Endodermal cell (in vitro differentiated cells): ENCODE data around the gene RAB6D. TPM values are rescaled to one million over a fixed set of nuclear protein-coding genes. Genes with fewer than 3 reads are reported as not detected.
"Not testable (repeated sequence)": the region's sequence is repeated elsewhere in the genome, so short reads cannot be mapped to it uniquely, and the experiment has no call there.

ENCODE experiments used
- DNase-seq: peaks from one replicate; pipeline ENCODE4 v3.0.0-alpha.2; 2017
- H3K27ac ChIP-seq: 2 replicates; pipeline ENCODE4 v1.5.1; 2013; ENCODE audit warnings: mild to moderate bottlenecking, low read depth, low read length, moderate library complexity
- H3K27me3 ChIP-seq: 2 replicates; pipeline ENCODE4 v1.6.1; 2013; ENCODE audit warnings: mild to moderate bottlenecking, low read length, moderate library complexity; ENCODE audit not compliant: insufficient read depth, control insufficient read depth, poor library complexity, severe bottlenecking
- H3K36me3 ChIP-seq: 2 replicates; pipeline ENCODE4 v1.7.0; 2013; ENCODE audit warnings: mild to moderate bottlenecking, low read length, moderate library complexity; ENCODE audit not compliant: control insufficient read depth, insufficient read depth
- H3K4me1 ChIP-seq: one replicate; pipeline ENCODE4 v1.7.0; 2013; ENCODE audit warnings: low read length; ENCODE audit not compliant: control insufficient read depth, insufficient read depth
- H3K4me3 ChIP-seq: 2 replicates; pipeline ENCODE4 v1.5.1; 2013; ENCODE audit warnings: mild to moderate bottlenecking, low read length, moderate library complexity
- H3K9ac ChIP-seq: 2 replicates; pipeline ENCODE4 v1.6.1; 2013; ENCODE audit warnings: mild to moderate bottlenecking, low read length, moderate library complexity; ENCODE audit not compliant: poor library complexity, severe bottlenecking; ENCODE audit errors: extremely low read depth
- H3K9me3 ChIP-seq: 2 replicates; pipeline ENCODE4 v1.6.1; 2013; ENCODE audit warnings: mild to moderate bottlenecking, low read length, moderate library complexity; ENCODE audit not compliant: control insufficient read depth
- H3K27ac Mint-ChIP-seq: 2 replicates; pipeline ENCODE4 v1.8.0; 2020; ENCODE audit warnings: mixed read lengths
- H3K27me3 Mint-ChIP-seq: 2 replicates; pipeline ENCODE4 v1.8.0; 2021; ENCODE audit warnings: mild to moderate bottlenecking, mixed read lengths; ENCODE audit not compliant: insufficient read depth
- H3K36me3 Mint-ChIP-seq: 2 replicates; pipeline ENCODE4 v1.8.0; 2020; ENCODE audit warnings: low read depth, mixed read lengths
- H3K4me1 Mint-ChIP-seq: 2 replicates; pipeline ENCODE4 v1.8.0; 2020; ENCODE audit warnings: mixed read lengths
- H3K4me3 Mint-ChIP-seq: 2 replicates; pipeline ENCODE4 v1.8.0; 2020; ENCODE audit warnings: mild to moderate bottlenecking, moderate library complexity, mixed read lengths
- H3K9me3 Mint-ChIP-seq: 2 replicates; pipeline ENCODE4 v1.8.0; 2020; ENCODE audit warnings: mild to moderate bottlenecking, mixed read lengths
- WGBS, 2 experiments: methylation state at CpG; one replicate each; pipeline versions ENCODE4 v1.1.5 to v1.1.7; 2013; ENCODE audit warnings: missing lambda C conversion rate in 2 of 2, mixed read lengths in 1 of 2; ENCODE audit not compliant: insufficient coverage in 1 of 2, insufficient read length in 1 of 2; 5-methylcytosine and 5-hydroxymethylcytosine counted together
- total RNA-seq, 2 donors: library from RNA; stranded (reverse); fragmentation: NEBNext Ultra II Directional in 1 of 2; extraction: Animal tissue kit (Norgen Biotek cat#: 25700) in 1 of 2; gene quantifications; 2 replicates in 1 of 2; 3 replicates in 1 of 2; pipeline ENCODE4 v1.2.1, GENCODE V29; 2021
- TF ChIP-seq, protein P1 (sequence below): fragments of 200-600 bp; sonication (generic); conservative IDR thresholded peaks from 2 replicates; pipeline ENCODE4 v1.5.0; 2021; ENCODE audit warnings: antibody characterized with exemption, mild to moderate bottlenecking

RAB6D gene
- total RNA-seq, 2 donors from 2014 or later: 3.3 to 5.4 TPM

DNA sequence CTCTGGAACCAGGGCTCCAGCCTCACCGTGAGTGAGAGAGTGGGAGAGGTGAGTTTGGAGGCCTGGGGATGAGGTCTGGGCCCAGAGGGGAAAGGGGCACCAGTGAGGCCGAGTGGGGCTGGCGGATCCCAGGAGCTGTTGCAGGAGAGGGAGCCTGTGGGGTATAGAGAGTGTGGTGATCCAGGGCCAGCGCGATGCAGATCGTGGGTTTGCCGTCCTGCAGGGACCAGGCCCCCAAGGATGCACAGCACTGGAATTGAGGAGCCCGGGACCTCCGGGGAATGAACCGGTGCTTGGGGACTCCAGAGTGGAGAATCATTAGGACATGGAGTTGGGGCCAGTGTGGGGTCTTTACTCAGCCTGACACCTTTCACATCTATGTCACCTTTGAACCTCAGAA is 25.7 kb upstream of the RAB6D start:
- H3K9ac ChIP-seq: no peak overlapping the region

GRCh38 chr2:131388834-131389233 is 24.9 kb upstream of the RAB6D start:
- H3K9me3 ChIP-seq, H3K36me3 ChIP-seq, H3K4me3 ChIP-seq, H3K27ac ChIP-seq, H3K4me3 Mint-ChIP-seq, H3K27me3 ChIP-seq, H3K9ac ChIP-seq, H3K4me1 ChIP-seq, H3K27me3 Mint-ChIP-seq, H3K27ac Mint-ChIP-seq, H3K9me3 Mint-ChIP-seq, DNase-seq, H3K36me3 Mint-ChIP-seq: not testable (repeated sequence)
- peaks cover 15% of the 10 kb centered on the region for H3K4me1 Mint-ChIP-seq
- 60 to 80% methylated on average over 1 to 6 of the region's 6 CpGs for WGBS, 2 experiments

More for the DNA sequence above, 25.7 kb upstream of the RAB6D start:
- Mint-ChIP-seq H3K27ac (no peak overlapping the region), H3K4me3 (no peak overlapping the region), H3K9me3 (no peaks in the 10 kb centered on the region), H3K27me3 (no peaks in the 10 kb centered on the region), H3K36me3 (no peaks in the 10 kb centered on the region), H3K4me1 (peaks cover 20% of the 10 kb centered on the region)
- 88% methylated on average over 10 of the region's 10 CpGs; no CpG with 5 or more reads in 1 of the 2 experiments for WGBS, 2 experiments
- no peaks in the 10 kb centered on the region for H3K9me3 ChIP-seq
- H3K4me3 ChIP-seq: no peak overlapping the region
- peak; percentile 27 for DNase-seq
- TF ChIP-seq, protein P1, sequence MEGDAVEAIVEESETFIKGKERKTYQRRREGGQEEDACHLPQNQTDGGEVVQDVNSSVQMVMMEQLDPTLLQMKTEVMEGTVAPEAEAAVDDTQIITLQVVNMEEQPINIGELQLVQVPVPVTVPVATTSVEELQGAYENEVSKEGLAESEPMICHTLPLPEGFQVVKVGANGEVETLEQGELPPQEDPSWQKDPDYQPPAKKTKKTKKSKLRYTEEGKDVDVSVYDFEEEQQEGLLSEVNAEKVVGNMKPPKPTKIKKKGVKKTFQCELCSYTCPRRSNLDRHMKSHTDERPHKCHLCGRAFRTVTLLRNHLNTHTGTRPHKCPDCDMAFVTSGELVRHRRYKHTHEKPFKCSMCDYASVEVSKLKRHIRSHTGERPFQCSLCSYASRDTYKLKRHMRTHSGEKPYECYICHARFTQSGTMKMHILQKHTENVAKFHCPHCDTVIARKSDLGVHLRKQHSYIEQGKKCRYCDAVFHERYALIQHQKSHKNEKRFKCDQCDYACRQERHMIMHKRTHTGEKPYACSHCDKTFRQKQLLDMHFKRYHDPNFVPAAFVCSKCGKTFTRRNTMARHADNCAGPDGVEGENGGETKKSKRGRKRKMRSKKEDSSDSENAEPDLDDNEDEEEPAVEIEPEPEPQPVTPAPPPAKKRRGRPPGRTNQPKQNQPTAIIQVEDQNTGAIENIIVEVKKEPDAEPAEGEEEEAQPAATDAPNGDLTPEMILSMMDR: no peak
- no peaks in the 10 kb centered on the region for H3K4me1 ChIP-seq
- H3K36me3 ChIP-seq: no peaks in the 10 kb centered on the region
- H3K27ac ChIP-seq: no peak overlapping the region
- no peaks in the 10 kb centered on the region for H3K27me3 ChIP-seq

DNA sequence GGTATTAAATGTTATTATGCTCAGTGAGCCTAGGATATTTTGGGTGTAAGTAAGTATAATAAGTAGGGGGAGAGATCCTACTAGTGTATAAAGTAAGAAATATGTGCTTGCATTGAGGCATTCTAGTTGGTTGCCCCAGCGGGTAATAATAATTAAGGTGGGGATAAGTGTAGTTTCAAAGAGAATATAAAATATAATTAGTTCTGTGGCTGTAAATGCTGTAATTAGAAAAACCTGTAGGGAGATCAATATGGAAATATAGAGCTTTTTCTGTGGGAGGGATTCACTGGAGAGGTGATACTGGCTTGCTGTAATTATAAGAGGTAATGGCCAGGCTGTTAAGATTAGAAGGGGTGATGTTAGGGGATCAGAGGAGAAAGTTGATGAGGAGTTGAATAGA is 9.1 kb upstream of the RAB6D start:
- H3K27ac Mint-ChIP-seq, H3K36me3 Mint-ChIP-seq: not testable (repeated sequence)

GRCh38 chr2:131369954-131370353 is 6.0 kb upstream of the RAB6D start:
- no peaks in the 10 kb centered on the region for H3K36me3 ChIP-seq
- 92 to 94% methylated on average over 3 to 6 of the region's 6 CpGs for WGBS, 2 experiments
- H3K27me3 Mint-ChIP-seq: peaks cover 15% of the 10 kb centered on the region
- H3K36me3 Mint-ChIP-seq: no peaks in the 10 kb centered on the region
- H3K27ac ChIP-seq: no peak overlapping the region
- no peak for DNase-seq
- H3K4me1 Mint-ChIP-seq: no peaks in the 10 kb centered on the region
- no peak overlapping the region for H3K4me3 ChIP-seq
- no peaks in the 10 kb centered on the region for H3K9me3 ChIP-seq
- no peaks in the 10 kb centered on the region for H3K4me1 ChIP-seq
- no peaks in the 10 kb centered on the region for H3K27me3 ChIP-seq
- peaks cover 2% of the 10 kb centered on the region for H3K9me3 Mint-ChIP-seq
- no peak overlapping the region for H3K9ac ChIP-seq
- TF ChIP-seq, protein P1: no peak
- no peak overlapping the region for H3K4me3 Mint-ChIP-seq
- no peak overlapping the region for H3K27ac Mint-ChIP-seq

More for the DNA sequence above, 9.1 kb upstream of the RAB6D start:
- H3K4me1 Mint-ChIP-seq, H3K4me1 ChIP-seq, H3K27ac ChIP-seq, DNase-seq, H3K36me3 ChIP-seq, H3K9me3 ChIP-seq, H3K27me3 Mint-ChIP-seq, H3K27me3 ChIP-seq, H3K9me3 Mint-ChIP-seq, H3K4me3 Mint-ChIP-seq, H3K9ac ChIP-seq, H3K4me3 ChIP-seq: not testable (repeated sequence)
- WGBS, 2 experiments: 93 to 100% methylated on average over 1 of the region's 1 CpG

GRCh38 chr2:131368493-131369066 is 4.6 kb upstream of the RAB6D start:
- H3K4me1 Mint-ChIP-seq, H3K4me3 Mint-ChIP-seq, H3K27ac ChIP-seq, H3K9me3 Mint-ChIP-seq, H3K27me3 ChIP-seq, H3K4me1 ChIP-seq, H3K4me3 ChIP-seq, H3K9ac ChIP-seq, H3K36me3 Mint-ChIP-seq, DNase-seq, H3K36me3 ChIP-seq, H3K9me3 ChIP-seq, H3K27ac Mint-ChIP-seq: not testable (repeated sequence)
- H3K27me3 Mint-ChIP-seq: peaks cover 16% of the 10 kb centered on the region
- WGBS, 2 experiments: 87% methylated on average over 3 of the region's 9 CpGs; no CpG with 5 or more reads in 1 of the 2 experiments
